Activated CD4-positive, alpha-beta memory T cell treated with anti-CD3 and anti-CD28 coated beads, Interleukin-2, amount 10 ng/mL, durations not matched to agents 7 days and 5 days (primary cell): Measurements from ENCODE around the gene ZNF138. TPM values are rescaled to one million over a fixed set of nuclear protein-coding genes. Genes with fewer than 3 reads are reported as not detected.
"Not testable (repeated sequence)": the region's sequence is repeated elsewhere in the genome, so short reads cannot be mapped to it uniquely, and the experiment has no call there.

Experiments
- CTCF ChIA-PET: fragments of 350-600 bp; sonication (Branson Sonifier 250); formaldehyde crosslinking; loops from one replicate; lab custom pipeline; 2021; ENCODE audit warnings: antibody characterized with exemption, inconsistent platforms; lab: Charles Lee
- POLR2A ChIA-PET: fragments of 350-600 bp; sonication (Branson Sonifier 250); formaldehyde crosslinking; loops from one replicate; lab custom pipeline; 2021; ENCODE audit warnings: antibody characterized with exemption; lab: Charles Lee
- DNase-seq: peaks from one replicate; pipeline ENCODE4 v3.0.0-alpha.2; 2020
- H3K27ac Mint-ChIP-seq: one replicate; pipeline ENCODE4 v1.8.0; 2021; ENCODE audit warnings: mild to moderate bottlenecking, mixed read lengths
- H3K27me3 Mint-ChIP-seq: one replicate; pipeline ENCODE4 v1.8.0; 2021; ENCODE audit warnings: mixed read lengths
- H3K36me3 Mint-ChIP-seq: one replicate; pipeline ENCODE4 v1.8.0; 2021; ENCODE audit warnings: low read depth, mixed read lengths
- H3K4me1 Mint-ChIP-seq: one replicate; pipeline ENCODE4 v1.8.0; 2021; ENCODE audit warnings: mixed read lengths
- H3K4me3 Mint-ChIP-seq: one replicate; pipeline ENCODE4 v1.8.0; 2021; ENCODE audit warnings: mild to moderate bottlenecking, mixed read lengths
- H3K9me3 Mint-ChIP-seq: one replicate; pipeline ENCODE4 v1.8.0; 2021; ENCODE audit warnings: mixed read lengths
- total RNA-seq, 2 experiments: library from RNA; stranded (reverse); gene quantifications; one replicate each; pipeline ENCODE4 v1.2.3, GENCODE V29; 2021

The ZNF138 gene
- total RNA-seq, 2 experiments from 2014 or later = 8.3 to 9.0 TPM

- H3K9me3 Mint-ChIP-seq = peaks cover 3% of the 10 kb centered on the region
- CTCF ChIA-PET = interaction anchor here (1.9 kb wide), 1 partner anchor 512 kb away, joined by 4 read pairs; no protein-coding TSS in a partner anchor
- H3K27me3 Mint-ChIP-seq = no peaks in the 10 kb centered on the region
- no peak for DNase-seq
- H3K4me3 Mint-ChIP-seq = peak overlapping the region; percentile 97
- POLR2A ChIA-PET = interaction anchor here (0.9 to 3.9 kb wide), 7 partner anchors 8 to 481 kb away, joined by 4 to 48 read pairs (median 14); partner anchors contain the start of genes ERV3-1, ZNF107, ZNF273 and ZNF680
- H3K36me3 Mint-ChIP-seq = peaks cover 39% of the 10 kb centered on the region
- peak overlapping the region; percentile 59 for H3K27ac Mint-ChIP-seq
- H3K4me1 Mint-ChIP-seq = peaks cover 27% of the 10 kb centered on the region
Observed at GRCh38 chr7:64795176-64795575, 948 bp downstream of the ZNF138 start.

GRCh38 chr7:64799169-64799568, 4.9 kb downstream of the ZNF138 start:
- POLR2A ChIA-PET = not testable (repeated sequence)

GRCh38 chr7:64802699-64803098, 8.5 kb downstream of the ZNF138 start:
- Mint-ChIP-seq H3K9me3 (peaks cover 8% of the 10 kb centered on the region), H3K4me1 (peaks cover 12% of the 10 kb centered on the region), H3K36me3 (peaks cover 76% of the 10 kb centered on the region), H3K27me3 (no peaks in the 10 kb centered on the region), H3K27ac (no peak overlapping the region), H3K4me3 (no peak overlapping the region)
- CTCF ChIA-PET = no interaction called here
- POLR2A ChIA-PET = interaction anchor here (1.3 kb wide), 1 partner anchor 8 kb away, joined by 4 read pairs; the partner anchor contains the start of gene ZNF138
- DNase-seq = no peak

More at GRCh38 chr7:64799169-64799568, 4.9 kb downstream of the ZNF138 start:
- DNase-seq, CTCF ChIA-PET, H3K9me3 Mint-ChIP-seq, H3K27ac Mint-ChIP-seq, H3K27me3 Mint-ChIP-seq, H3K4me3 Mint-ChIP-seq: not testable (repeated sequence)
- H3K36me3 Mint-ChIP-seq = peaks cover 70% of the 10 kb centered on the region
- H3K4me1 Mint-ChIP-seq = peaks cover 28% of the 10 kb centered on the region

- Mint-ChIP-seq H3K4me1 (peaks cover 6% of the 10 kb centered on the region), H3K27ac (no peak overlapping the region), H3K4me3 (no peak overlapping the region), H3K27me3 (no peaks in the 10 kb centered on the region), H3K36me3 (peaks cover 51% of the 10 kb centered on the region), H3K9me3 (peaks cover 8% of the 10 kb centered on the region)
- no peak for DNase-seq
- POLR2A ChIA-PET = interaction anchor here (0.7 to 1.9 kb wide), 2 partner anchors 14 to 95 kb away, joined by 3 to 5 read pairs; partner anchors contain the start of genes ZNF138 and ZNF273
- CTCF ChIA-PET = no interaction called here
Observed at GRCh38 chr7:64807731-64808365, 13.6 kb downstream of the ZNF138 start.

- POLR2A ChIA-PET = no interaction called here
Observed at GRCh38 chr7:64811767-64812166, 17.5 kb downstream of the ZNF138 start.

GRCh38 chr7:64830926-64831325, 36.7 kb downstream of the ZNF138 start:
- H3K9me3 Mint-ChIP-seq = peaks cover 41% of the 10 kb centered on the region
- H3K36me3 Mint-ChIP-seq = peaks cover 38% of the 10 kb centered on the region
- DNase-seq = no peak
- H3K4me3 Mint-ChIP-seq = no peak overlapping the region
- no peak overlapping the region for H3K27ac Mint-ChIP-seq
- H3K4me1 Mint-ChIP-seq = no peaks in the 10 kb centered on the region
- ChIA-PET CTCF (no interaction called here), POLR2A (no interaction called here)
- no peaks in the 10 kb centered on the region for H3K27me3 Mint-ChIP-seq

More at GRCh38 chr7:64811767-64812166, 17.5 kb downstream of the ZNF138 start:
- no peaks in the 10 kb centered on the region for H3K27me3 Mint-ChIP-seq
- peaks cover 6% of the 10 kb centered on the region for H3K4me1 Mint-ChIP-seq
- peaks cover 9% of the 10 kb centered on the region for H3K9me3 Mint-ChIP-seq
- H3K36me3 Mint-ChIP-seq = peaks cover 57% of the 10 kb centered on the region
- no peak for DNase-seq
- H3K27ac Mint-ChIP-seq = no peak overlapping the region
- CTCF ChIA-PET = no interaction called here
- no peak overlapping the region for H3K4me3 Mint-ChIP-seq

- CTCF ChIA-PET = no interaction called here
- Mint-ChIP-seq H3K27me3 (no peaks in the 10 kb centered on the region), H3K36me3 (peaks cover 38% of the 10 kb centered on the region), H3K4me3 (no peak overlapping the region), H3K27ac (no peak overlapping the region), H3K9me3 (peaks cover 50% of the 10 kb centered on the region), H3K4me1 (no peaks in the 10 kb centered on the region)
- no peak for DNase-seq
- POLR2A ChIA-PET = no interaction called here
Observed at GRCh38 chr7:64832136-64832535, 37.9 kb downstream of the ZNF138 start.

GRCh38 chr7:64834989-64835388, 40.8 kb downstream of the ZNF138 start:
- DNase-seq = no peak
- peaks cover 29% of the 10 kb centered on the region for H3K36me3 Mint-ChIP-seq
- no peaks in the 10 kb centered on the region for H3K27me3 Mint-ChIP-seq
- no peak overlapping the region for H3K4me3 Mint-ChIP-seq
- POLR2A ChIA-PET = no interaction called here
- CTCF ChIA-PET = no interaction called here
- H3K4me1 Mint-ChIP-seq = no peaks in the 10 kb centered on the region
- H3K9me3 Mint-ChIP-seq = peaks cover 66% of the 10 kb centered on the region
- H3K27ac Mint-ChIP-seq = no peak overlapping the region

- H3K4me3 Mint-ChIP-seq, H3K4me1 Mint-ChIP-seq, DNase-seq, H3K27me3 Mint-ChIP-seq, CTCF ChIA-PET, H3K27ac Mint-ChIP-seq, POLR2A ChIA-PET: not testable (repeated sequence)
- H3K36me3 Mint-ChIP-seq = peaks cover 21% of the 10 kb centered on the region
- peaks cover 63% of the 10 kb centered on the region for H3K9me3 Mint-ChIP-seq
Observed at GRCh38 chr7:64835856-64836255, 41.6 kb downstream of the ZNF138 start.

GRCh38 chr7:64838051-64838450, 43.8 kb downstream of the ZNF138 start:
- peaks cover 48% of the 10 kb centered on the region for H3K9me3 Mint-ChIP-seq
- CTCF ChIA-PET, H3K4me1 Mint-ChIP-seq, H3K4me3 Mint-ChIP-seq, POLR2A ChIA-PET, H3K36me3 Mint-ChIP-seq, H3K27me3 Mint-ChIP-seq, H3K27ac Mint-ChIP-seq, DNase-seq: not testable (repeated sequence)

GRCh38 chr7:64838691-64839090, 44.5 kb downstream of the ZNF138 start:
- H3K9me3 Mint-ChIP-seq = peaks cover 46% of the 10 kb centered on the region
- CTCF ChIA-PET = no interaction called here
- H3K4me3 Mint-ChIP-seq = no peak overlapping the region

GRCh38 chr7:64839910-64840309, 45.7 kb downstream of the ZNF138 start:
- peaks cover 5% of the 10 kb centered on the region for H3K36me3 Mint-ChIP-seq
- POLR2A ChIA-PET = no interaction called here
- DNase-seq = no peak
- CTCF ChIA-PET = no interaction called here
- H3K9me3 Mint-ChIP-seq = peaks cover 41% of the 10 kb centered on the region
- no peak overlapping the region for H3K4me3 Mint-ChIP-seq
- H3K27me3 Mint-ChIP-seq = no peaks in the 10 kb centered on the region
- no peak overlapping the region for H3K27ac Mint-ChIP-seq
- H3K4me1 Mint-ChIP-seq = no peaks in the 10 kb centered on the region

More at GRCh38 chr7:64838691-64839090, 44.5 kb downstream of the ZNF138 start:
- peaks cover 7% of the 10 kb centered on the region for H3K36me3 Mint-ChIP-seq
- no peaks in the 10 kb centered on the region for H3K27me3 Mint-ChIP-seq
- POLR2A ChIA-PET = no interaction called here
- H3K27ac Mint-ChIP-seq = no peak overlapping the region
- H3K4me1 Mint-ChIP-seq = no peaks in the 10 kb centered on the region
- no peak for DNase-seq

GRCh38 chr7:64849250-64849923, 55.2 kb downstream of the ZNF138 start:
- no peak overlapping the region for H3K4me3 Mint-ChIP-seq
- H3K4me1 Mint-ChIP-seq = no peaks in the 10 kb centered on the region
- H3K36me3 Mint-ChIP-seq = no peaks in the 10 kb centered on the region
- H3K27ac Mint-ChIP-seq = no peak overlapping the region
- no peak for DNase-seq
- no peaks in the 10 kb centered on the region for H3K27me3 Mint-ChIP-seq
- ChIA-PET POLR2A (no interaction called here), CTCF (interaction anchor here (0.6 kb wide), 1 partner anchor 9 kb away, joined by 3 read pairs; no protein-coding TSS in a partner anchor)
- peaks cover 18% of the 10 kb centered on the region for H3K9me3 Mint-ChIP-seq
